ENCODE measurements around the gene CTSG.
A peak's percentile ranks its signal among the peaks of the same experiment; 100 is the strongest.
"Not testable (repeated sequence)": the region's sequence is repeated elsewhere in the genome, so short reads cannot be mapped to it uniquely, and the experiment has no call there.

The CTSG gene, protein sequence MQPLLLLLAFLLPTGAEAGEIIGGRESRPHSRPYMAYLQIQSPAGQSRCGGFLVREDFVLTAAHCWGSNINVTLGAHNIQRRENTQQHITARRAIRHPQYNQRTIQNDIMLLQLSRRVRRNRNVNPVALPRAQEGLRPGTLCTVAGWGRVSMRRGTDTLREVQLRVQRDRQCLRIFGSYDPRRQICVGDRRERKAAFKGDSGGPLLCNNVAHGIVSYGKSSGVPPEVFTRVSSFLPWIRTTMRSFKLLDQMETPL

DNA sequence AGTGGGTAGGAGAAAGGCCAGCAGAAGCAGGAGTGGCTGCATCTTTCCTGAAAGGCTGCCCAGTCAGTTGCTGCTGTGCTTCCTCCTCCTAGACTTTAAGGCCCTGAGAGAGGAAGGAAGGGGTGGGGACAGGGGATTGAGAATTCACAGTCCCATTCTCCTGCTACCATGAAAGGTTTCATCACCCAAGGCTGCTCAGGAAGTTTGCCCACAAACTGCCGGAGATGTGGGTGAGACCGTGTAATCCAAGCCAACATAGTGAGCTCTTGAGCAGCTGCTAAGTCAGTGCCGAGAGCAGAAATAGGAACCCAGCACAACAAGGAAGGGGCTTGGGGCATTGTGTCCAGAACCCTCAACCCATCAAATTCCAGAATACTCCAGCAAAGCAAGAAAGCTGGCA is at the start of gene CTSG:
CTSG (minus strand) TSS at position 69 of the 400 bp plus-strand sequence; CDS start at position 42, 27 bp downstream.
- no peak for FAIRE-seq

DNA sequence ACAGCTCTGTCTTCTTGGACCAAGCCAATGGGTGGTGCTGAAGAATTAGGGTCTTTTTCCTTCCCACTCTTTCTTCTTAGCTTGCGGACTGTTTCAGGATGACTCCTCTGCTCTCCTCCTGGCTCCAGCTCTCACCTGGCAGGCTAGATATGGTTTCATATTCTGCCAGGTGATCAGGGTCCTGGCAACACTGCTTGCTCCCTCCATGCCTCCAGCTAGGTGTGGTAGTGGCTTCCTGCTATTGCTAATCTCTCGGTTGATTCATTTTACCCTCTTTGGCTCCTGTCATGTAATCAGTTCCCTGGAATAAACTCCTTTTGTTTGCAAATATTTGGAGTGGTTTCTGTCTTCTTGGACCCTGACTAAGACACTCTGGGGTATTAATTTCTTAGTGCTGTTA is 37.7 kb upstream of the CTSG start:
- FAIRE-seq, result no peak

DNA sequence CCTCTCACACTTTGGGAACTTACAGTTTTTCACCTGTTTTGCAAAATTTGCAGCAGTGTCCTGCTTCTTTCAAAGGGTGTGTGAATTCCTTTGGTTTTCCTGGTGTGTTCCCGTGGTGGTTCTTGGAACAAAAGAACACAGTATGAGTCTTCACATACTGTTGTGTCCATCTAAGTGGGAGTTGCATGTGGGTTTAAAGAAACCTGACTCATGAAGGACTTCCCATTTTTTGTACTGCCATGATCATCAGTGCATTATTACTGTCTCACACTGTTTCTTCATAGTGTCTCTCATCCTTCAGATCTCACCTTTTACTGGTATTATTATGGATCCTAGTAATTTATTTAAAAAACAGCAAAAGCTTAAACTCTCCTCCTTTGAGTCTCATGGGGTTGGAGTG is 37.2 kb upstream of the CTSG start:
- no peak for FAIRE-seq

DNA sequence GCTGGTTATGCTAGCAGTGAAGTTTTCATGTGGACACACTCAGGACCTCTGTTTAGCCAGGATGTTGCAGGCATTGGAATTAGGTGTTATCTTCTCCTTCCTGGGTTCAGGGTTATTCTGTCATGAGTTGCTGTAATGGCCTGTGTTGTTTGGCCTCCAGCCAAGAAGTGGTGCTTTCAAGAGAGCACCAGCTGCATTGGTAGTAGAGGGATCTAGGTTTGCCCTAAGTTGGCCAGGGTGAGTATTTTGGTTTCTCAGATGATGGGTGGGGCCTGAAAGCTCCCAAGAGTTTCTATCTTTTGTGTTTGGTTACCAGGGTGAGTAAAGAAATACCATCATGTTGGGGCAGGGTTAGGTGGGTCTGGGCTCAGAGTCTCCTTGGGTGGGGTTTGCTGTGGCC is 36.1 kb upstream of the CTSG start:
- FAIRE-seq, result no peak

DNA sequence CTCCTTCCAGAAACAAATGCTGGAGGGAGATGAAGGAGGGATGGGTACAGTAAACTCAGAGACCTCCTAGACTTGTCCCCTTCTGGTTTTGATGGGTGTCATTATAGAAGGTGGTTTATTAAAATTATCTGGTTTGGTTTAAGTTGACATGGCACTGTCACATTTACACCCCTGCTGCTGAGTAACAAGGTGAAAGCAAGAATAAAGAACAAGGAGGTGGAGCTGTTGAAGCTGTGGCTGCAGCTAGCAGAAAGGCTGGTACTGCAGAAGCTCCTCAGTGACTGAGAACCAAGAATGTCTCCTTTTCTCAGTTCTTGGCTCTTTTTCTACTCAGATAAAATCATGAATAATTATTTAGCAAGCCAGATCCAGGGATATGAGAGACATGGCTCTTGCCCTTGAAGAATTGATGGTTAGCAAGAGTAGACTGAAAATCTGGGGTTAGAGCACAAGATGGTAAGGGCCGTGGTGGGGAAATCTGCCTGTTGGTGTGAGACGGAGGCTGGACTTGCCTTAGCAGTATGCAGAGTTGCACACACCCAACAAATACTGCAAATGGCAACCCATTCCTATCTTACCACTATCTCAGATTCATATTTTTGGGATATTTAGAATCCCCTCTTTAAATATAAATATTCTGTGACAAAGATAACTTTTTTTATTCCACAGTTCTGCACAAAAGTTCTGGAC is 33.8 kb upstream of the CTSG start, which contains the start of gene GZMH:
GZMH (minus strand) TSS at position 31 of the 690 bp plus-strand sequence. CDS start 72 bp downstream, outside the sequence.
- no peak for FAIRE-seq

DNA sequence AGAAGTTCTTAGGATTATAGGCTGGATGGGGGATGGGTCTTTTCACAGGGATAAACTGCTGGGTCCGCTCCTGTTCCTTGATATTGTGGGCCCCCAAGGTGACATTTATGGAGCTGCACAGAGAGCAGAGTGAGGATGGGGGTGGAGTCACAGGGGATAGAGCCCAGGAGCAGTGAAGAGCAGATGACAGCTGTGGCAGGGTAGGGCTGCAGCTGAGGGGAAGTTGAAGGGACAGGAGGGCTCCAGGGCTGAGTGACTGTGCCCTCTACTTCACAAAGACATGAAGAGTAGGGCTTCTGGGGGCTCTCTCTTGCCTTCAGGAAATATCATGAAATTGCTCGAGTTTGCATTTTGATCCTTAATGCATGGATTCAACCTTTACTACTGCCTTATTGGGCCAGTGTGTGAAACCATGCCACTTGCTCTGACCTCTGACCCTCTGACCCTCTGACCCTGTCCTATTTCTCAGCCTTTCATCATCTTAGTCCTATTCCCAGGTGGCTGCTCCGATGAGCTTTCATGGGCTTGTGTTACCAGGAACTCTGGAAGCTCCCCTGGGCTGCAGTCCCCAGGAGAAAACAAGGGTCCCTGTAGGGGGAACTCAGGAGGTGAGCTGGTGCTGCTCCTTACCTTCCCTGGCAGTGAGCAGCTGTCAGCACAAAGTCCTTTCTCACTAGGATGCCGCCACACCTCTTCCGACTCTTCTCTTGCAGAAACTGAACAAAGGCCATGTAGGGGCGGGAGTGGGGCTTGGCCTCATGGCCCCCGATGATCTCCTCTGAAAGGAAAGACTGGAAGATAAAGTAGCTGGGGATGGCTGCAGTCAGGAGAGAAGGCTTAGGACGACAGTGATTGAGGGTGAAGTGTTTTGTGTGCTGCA is 31.8 kb upstream of the CTSG start:
- no peak for FAIRE-seq

DNA sequence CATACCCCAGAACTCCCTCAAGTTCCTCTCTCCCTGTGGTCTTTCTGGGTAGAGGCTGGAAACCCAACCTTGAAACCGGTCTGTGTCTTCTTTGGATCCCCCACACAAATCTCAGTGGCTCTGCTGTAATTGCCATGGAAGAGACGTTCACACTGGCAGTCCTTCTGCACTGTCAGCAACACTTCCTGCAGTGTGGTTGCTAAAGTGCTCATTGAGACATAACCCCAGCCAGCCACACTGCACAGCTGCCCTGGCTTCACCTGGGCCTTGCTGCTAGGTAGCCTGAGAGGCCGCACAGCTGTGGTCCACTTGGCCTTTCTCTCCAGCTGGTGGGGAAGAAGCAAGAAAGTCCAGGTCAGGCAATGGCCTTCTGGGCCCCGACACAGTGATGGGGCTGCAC is 31.0 kb upstream of the CTSG start:
- no peak for FAIRE-seq

DNA sequence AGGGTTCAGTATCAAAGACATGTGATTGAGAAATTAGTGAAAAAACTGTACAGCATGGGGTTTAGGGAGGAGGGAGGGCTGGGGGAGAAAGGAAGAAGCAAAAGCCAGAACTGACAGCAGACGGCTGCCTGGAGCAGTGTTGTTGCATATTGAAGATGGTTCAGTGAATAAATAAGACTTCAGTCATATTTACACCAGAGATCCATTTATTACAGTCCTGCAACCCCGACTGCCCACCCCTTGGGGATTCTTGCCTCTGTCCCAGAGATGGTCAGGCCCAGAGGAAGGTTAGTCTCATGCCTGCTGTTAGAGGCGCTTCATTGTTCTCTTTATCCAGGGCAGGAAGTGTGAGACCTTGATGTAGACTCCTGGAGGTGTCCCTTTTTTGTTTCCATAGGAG is 30.2 kb upstream of the CTSG start:
- FAIRE-seq, result no peak

DNA sequence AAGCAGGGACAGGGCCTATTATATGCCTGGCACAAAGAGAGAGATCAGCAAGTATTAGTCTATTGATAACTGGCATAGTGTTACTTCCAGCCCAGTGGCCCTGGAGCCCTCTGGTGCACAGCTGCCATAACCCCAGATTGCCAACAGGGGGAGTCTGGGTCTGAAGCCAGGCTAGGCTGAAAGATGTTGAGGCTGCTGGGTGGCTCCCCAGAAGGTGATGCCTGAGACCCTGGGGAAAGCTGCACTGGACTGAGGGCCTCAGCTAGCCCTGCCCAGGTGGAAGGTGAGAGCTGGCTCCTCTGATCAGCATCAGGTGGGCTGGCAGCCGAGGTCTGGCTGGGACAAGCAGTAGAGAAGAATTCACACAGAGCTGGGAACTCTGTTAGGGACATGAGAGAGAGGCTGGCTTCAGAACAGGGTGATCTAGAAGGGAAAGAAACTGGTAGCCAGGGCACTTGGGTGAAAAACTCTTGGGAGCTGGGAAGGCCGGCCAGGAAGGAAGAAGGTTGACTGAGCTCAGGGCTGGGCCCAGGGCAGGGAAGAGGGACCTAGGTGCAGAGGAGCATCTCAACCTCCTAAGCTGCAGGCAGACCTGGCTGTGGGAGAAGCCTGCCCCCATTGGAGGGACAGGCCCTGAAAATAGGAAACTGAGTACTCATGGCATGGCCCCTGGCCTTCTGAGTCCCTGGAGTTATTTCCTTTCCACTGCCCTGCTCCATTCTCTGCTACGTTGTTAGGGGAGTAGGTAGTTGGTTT is 29.6 kb upstream of the CTSG start:
- FAIRE-seq, result no peak

DNA sequence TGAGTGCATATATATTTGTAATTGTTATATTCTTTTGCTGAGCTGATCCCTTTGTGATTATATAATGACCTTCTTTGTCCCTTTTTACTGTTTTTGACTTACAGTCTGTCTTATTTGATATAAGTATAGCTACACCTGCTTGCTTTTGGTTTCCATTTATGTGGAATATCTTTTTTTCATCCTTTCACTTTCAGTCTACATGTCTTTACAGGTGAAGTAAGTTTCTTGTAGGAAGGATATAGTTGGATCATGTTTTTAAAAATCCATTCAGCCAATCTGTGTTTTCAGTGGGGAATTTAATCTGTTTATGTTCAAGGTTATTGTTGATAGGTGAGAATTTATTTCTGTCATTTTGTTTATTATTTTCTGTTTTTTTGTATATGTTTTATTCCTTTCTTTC is 21.4 kb upstream of the CTSG start:
- peak; percentile 57 for FAIRE-seq

DNA sequence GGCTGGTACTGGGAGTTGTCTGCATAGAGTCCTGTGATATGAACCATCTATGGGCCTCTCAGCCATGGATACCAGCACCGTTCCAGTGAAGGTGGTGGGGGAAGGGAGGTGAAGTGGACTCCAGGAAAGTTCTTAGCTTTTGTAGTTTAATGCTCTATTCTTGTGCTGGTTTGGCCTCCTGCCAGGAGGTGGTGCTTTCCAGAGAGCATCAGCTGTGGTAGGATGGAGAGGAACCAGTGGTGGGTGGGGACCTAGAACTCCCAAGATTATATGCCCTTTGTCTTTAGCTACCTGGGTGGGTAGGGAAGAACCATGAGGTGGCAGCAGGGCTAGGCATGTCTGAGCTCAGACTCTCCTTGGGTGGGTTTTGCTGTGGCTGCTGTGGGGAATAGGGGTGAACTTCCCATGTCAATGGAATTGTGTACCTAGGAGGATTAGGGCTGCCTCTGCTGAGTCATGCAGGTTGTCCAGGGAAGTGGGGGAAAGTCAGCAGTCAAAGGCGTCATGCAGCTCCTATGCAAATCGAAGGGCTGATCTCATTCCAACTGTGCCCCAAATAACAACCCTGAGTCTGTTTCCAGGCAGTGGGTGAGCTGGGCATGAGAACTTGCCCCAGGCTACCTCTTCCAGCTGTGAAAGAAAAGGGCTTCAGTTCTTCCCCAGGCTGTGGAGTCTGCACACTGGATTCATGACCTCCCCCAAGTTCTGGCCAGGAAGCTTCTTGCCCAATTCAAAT is 19.2 kb upstream of the CTSG start:
- no peak for FAIRE-seq

DNA sequence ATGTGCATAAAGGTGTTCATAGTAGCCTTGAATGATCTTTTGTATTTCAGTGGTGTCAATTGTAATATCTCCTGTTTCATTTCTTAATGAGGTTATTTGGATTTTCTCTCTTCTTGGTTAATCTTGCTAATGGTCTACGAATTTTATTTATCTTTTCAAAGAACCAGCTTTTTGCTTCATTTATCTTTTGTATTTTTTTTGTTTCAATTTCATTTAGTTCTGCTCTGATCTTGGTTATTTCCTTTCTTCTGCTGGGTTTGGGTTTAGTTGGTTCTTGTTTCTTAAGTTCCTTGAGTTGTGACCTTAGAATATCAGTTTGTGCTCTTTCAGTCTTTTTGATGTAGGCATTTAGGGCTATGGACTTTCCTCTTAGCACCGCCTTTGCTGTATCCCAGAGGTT is 15.0 kb upstream of the CTSG start:
- FAIRE-seq, result not testable (repeated sequence)

DNA sequence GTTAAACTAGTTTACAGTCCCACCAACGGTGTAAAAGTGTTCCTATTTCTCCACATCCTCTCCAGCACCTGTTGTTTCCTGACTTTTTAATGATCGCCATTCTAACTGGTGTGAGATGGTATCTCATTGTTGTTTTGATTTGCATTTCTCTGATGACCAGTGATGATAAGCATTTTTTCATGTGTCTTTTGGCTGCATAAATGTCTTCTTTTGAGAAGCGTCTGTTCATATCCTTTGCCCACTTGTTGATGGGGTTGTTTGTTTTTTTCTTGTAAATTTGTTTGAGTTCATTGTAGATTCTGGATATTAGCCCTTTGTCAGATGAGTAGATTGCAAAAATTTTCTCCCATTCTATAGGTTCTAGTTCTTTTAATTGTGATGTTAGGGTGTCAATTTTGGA is 8.4 kb upstream of the CTSG start:
- FAIRE-seq, result not testable (repeated sequence)

DNA sequence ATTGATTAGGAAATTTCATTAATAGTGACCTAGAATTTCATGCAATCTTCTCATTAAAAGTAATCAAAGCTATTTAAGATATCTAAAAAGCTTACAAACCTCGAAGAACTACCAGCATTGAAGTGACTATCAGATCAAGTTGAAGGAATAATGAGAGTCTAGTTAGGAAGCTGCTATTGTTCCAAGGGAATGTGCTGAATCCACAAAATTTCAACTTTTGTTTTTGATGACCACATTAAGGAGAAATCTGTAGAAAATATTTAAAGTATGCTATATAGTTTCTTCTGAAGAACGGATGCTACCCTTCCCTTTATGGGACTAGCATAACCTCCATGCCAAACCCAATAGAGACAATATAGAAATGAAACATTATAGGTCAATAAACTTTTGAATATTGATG is 2.5 kb upstream of the CTSG start:
- no peak for FAIRE-seq

DNA sequence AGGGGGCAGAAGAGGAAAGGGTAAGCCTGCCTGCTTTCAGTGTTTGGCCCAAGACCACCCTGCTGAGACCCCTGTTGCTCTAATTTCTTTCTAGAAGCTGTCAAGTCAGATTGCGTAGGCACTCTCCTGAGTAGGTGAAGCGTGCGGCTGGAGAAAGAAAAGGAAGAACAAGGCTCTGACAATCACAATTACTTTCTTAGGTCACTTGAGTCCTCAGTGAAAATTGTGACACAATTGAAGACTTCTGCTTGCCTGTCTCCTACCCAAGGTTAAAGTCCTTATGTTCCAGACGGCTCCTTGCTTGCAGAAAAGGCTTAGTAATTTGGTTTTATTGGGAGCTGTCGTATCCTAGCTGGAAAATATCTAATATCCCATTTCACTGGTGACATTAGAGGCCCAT is 721 bp upstream of the CTSG start:
- no peak for FAIRE-seq

DNA sequence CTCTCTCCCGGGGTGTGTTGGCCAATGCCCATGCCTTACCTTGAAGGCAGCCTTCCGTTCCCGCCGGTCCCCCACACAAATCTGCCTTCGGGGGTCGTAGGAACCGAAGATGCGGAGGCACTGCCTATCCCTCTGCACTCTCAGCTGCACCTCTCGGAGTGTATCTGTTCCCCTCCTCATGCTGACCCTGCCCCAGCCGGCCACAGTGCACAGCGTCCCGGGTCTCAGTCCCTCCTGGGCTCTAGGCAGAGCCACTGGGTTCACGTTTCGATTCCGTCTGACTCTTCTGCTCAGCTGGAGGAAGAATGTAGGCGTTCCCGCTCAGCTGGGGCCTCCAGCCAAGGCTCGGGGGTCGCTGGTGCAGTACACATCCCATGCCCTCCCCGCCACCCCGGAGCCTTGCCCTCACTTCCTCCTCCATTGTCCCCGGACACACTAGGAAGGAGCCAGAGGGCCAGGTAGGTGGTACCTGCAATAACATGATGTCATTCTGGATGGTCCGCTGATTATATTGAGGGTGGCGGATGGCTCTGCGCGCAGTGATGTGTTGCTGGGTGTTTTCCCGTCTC is 1.8 kb downstream of the CTSG start:
- FAIRE-seq, result no peak

DNA sequence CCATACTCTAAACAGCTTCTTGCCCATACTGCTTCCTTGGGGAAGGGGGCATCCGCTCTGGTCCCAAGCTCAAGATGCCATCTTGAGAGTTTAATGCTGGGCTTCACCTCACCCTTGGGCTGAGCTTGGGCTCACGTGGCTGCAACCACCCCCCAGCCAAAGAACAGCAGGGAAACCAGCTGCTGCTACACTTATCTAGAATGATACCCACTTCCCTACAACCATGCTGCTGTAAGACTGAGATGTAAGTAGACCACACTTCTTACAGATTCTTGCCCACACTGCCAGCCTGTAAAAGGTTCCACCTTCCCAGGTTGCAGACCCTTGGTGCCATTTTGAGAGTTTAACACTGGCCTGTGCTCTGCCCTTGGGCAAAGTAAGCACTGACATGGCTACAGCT is 9.7 kb downstream of the CTSG start:
- FAIRE-seq, result no peak

DNA sequence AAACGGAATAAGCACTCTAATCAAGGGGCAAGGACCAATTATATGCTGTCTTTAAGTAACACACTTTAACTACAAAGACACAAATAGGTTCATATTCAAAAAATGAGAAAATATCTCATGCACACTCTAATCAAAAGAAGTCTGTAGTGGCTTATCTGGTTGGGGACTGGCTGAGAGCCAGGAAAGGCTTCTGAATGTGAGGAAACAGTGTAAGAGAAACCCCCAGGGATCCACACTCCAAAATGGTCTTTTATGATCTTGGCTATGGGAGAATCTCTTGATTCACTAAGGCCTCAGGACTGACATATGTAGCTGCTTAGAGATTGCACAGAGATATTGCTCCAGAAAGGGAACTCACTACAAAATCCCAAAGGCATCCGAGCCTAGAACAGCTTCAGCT is 10.3 kb downstream of the CTSG start:
- no peak for FAIRE-seq

DNA sequence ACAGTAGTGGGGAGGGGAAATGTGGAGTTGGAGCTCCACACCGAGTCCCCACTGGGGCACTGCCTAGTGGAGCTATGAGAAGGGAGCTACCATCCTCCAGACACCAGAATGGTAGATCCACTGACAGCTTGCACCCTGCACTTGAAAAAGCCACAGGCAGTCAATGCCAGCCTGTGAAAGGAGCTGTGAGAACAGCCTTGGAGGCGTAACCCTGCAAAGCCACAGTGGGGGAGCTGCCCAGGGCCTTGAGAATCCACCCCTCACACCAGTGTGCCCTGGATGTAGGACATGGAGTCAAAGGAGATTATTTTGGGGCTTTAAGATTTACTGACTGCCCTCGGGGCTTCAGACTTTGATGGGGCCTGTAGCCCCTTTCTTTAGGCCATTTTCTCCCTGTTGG is 12.5 kb downstream of the CTSG start:
- FAIRE-seq, result no peak

DNA sequence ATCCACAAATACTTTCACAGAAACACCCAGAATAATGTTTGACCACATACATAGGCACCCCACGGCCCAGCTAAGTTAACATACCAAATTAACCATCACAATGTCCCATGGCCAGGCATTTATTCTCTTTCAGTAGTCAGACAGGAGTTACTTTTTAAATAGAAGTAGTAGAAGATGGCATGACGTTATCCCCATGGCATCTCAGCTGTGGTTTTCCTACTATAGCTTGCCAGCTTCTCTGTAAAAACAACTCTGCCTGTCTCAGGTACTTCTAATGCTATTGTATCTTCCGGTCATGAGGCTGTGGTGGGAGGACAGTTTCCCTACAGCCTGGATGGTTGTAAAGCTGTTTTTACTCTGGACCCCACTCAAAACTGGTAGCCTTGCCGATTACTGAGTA is 19.3 kb downstream of the CTSG start:
- no peak for FAIRE-seq

DNA sequence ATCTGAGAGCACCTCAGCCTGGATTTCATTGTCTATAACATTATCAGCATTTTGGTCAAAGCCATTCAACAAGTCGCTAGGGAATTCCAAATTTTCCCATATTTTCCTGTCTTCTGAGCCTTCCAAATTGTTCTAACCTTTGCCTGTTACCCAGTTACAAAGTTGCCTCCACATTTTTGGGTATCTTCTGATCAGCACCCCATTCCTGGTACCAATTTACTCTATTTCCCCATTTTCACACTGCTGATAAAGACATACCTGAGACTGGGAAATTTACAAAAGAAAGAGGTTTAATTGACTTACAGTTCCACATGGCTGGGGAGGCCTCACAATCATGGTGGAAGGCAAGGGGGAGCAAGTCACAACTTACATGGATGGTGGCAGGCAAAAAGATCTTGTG is 27.0 kb downstream of the CTSG start:
- not testable (repeated sequence) for FAIRE-seq

Data from A204.1 (cell line).